AG04449 (cell line): ENCODE measurements around the gene METTL23.
A peak's percentile ranks its signal among the peaks of the same experiment; 100 is the strongest.

Experiments used
- CTCF ChIA-PET: fragments of 350-600 bp; formaldehyde crosslinking; extraction: SDS; loops from one replicate; lab custom pipeline; 2021; ENCODE audit warnings: antibody characterized with exemption; lab: Yijun Ruan, JAX
- POLR2A ChIA-PET: fragments of 400-600, 350-600 bp; formaldehyde crosslinking; extraction: SDS; loops from one replicate; lab custom pipeline; 2020; ENCODE audit warnings: antibody characterized with exemption, inconsistent platforms; lab: Yijun Ruan, JAX
- DNase-seq: peaks from one replicate; pipeline ENCODE4 v3.0.0-alpha.2; 2010; ENCODE audit warnings: low read depth, low spot score
- H3K4me3 ChIP-seq: 2 replicates; pipeline ENCODE4 v1.5.1; 2011; ENCODE audit warnings: low read depth, mild to moderate bottlenecking, control low read depth, low read length
- CTCF ChIP-seq: IDR thresholded peaks from one replicate; pipeline ENCODE4 v1.5.1; 2011; ENCODE audit warnings: mild to moderate bottlenecking, moderate library complexity, low read length, control low read depth, inconsistent platforms; ENCODE audit not compliant: insufficient read depth; ENCODE audit errors: missing control alignments

METTL23 gene

GRCh38 chr17:76732734-76733617, 6.3 kb downstream of the METTL23 start:
- no peak for TF ChIP-seq CTCF
- DNase-seq, result no peak
- ChIA-PET CTCF (interaction anchor here (1.3 to 2.8 kb wide), 6 partner anchors 8 to 210 kb away, joined by 3 to 16 read pairs (median 5); no protein-coding TSS in a partner anchor), POLR2A (interaction anchor here (0.6 kb wide), 2 partner anchors 8 to 273 kb away, joined by 3 read pairs; no protein-coding TSS in a partner anchor)
- H3K4me3 ChIP-seq, result no peak overlapping the region

GRCh38 chr17:76733618-76733957, 6.9 kb downstream of the METTL23 start:
- ChIA-PET CTCF (interaction anchor here (1.3 to 2.8 kb wide), 4 partner anchors 9 to 211 kb away, joined by 3 to 16 read pairs (median 5); no protein-coding TSS in a partner anchor), POLR2A (interaction anchor here (0.6 kb wide), 1 partner anchor 272 kb away, joined by 3 read pairs; no protein-coding TSS in a partner anchor)
- TF ChIP-seq CTCF, result no peak
- H3K4me3 ChIP-seq, result no peak overlapping the region
- no peak for DNase-seq

DNA sequence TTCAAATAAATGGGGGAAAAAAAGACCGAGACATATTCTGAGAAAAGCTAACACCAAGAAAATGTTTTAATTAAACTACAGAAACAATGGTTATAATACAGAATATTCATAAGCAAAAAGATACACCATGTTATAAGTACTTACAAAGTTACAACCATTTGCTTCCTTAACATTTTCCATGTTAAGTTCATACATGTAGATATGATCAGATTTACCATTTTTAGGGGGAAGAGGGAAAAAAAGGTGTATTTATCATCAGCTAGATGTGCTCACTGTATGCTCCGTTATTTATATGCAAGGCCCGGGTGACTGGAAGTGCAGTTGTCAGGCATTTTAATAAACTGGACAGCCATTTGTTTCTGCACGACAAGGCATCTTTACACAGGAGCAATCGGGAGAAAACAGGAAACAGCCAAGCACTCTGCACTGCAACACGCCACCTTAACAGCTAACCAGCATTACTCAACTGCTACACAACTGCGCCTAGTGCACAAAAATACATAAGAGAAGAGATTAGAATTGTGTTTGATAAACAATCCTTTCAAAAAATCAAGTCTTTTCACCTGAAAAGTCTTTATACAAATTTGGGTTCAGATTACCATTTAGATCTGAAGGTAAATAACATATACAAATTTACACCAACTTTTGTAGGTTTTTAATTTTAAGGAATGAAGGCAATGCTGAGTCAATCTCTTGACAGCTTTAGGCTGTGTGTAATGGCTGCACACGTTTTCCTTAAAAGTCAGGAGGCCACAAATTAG, 7.6 kb downstream of the METTL23 start:
- DNase-seq, result no peak
- ChIA-PET CTCF (interaction anchor here (1.0 to 1.5 kb wide), 4 partner anchors 9 to 330 kb away, joined by 3 to 5 read pairs (median 3); no protein-coding TSS in a partner anchor), POLR2A (interaction anchor here (0.6 to 4.0 kb wide), 4 partner anchors 8 to 721 kb away, joined by 3 to 27 read pairs (median 5); partner anchors contain the start of genes JMJD6 and METTL23)
- TF ChIP-seq CTCF, result no peak
- H3K4me3 ChIP-seq, result peak overlapping the region; percentile 45

DNA sequence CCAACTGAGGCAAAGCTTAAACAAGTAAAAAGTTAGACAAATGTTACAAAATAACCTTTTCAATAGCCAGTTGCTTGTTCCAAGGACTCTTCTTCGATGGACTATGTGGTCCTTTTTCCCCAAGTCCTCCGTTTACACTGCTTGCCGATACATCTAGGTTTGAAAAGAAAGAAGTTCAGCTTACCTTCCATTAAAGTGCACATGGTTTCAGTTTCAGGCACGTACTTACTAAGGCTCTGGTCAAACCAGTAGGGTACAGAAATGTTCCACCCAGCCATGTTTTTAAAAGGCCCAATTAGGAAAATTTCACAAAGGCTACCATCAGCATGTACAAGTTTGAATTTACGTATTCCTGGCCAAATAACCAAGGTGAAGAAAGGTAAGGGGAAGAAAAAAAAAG, 8.4 kb downstream of the METTL23 start:
- H3K4me3 ChIP-seq, result peak overlapping the region; percentile 97
- CTCF ChIA-PET, result interaction anchor here (0.9 to 2.3 kb wide), 5 partner anchors 8 to 332 kb away, joined by 3 to 9 read pairs (median 3); partner anchors contain the start of gene METTL23
- POLR2A ChIA-PET, result interaction anchor here (0.6 to 4.0 kb wide), 4 partner anchors 9 to 720 kb away, joined by 3 to 27 read pairs (median 5); partner anchors contain the start of genes JMJD6 and METTL23

More for the DNA sequence above, 8.4 kb downstream of the METTL23 start:
- no peak for TF ChIP-seq CTCF
- no peak for DNase-seq
